ENCODE data around the gene ULK2. TPM values are rescaled to one million over a fixed set of nuclear protein-coding genes. Genes with fewer than 3 reads are reported as not detected.

ULK2 gene
- total RNA-seq, 1 experiment from 2014 or later = 22.8 TPM

DNA sequence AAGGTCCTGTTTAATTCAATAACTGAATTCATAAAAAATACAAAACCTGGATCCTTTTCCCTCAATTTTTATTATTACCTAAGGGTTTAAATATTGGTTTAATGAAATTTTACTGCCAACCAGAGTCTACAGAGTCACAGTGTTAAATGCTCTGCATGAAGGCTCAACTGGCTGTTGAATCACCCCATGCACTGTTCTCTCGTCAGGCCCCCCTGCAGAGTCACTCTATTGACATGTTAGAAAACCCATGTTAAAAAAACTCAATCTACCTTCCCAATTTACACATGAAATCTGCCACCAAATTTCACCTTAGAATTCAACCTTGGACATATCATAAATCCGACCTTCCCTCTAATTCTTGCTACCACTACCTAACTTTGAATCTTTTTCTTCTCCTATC is 43.3 kb upstream of the ULK2 start:
- Histone ChIP-seq H3K9me3 (ENCODE audit: control insufficient read depth, insufficient read depth, low read depth, low read length) (no peaks in the 10 kb centered on the region), H3K27ac (ENCODE audit: low read length) (no peak overlapping the region), H3K27me3 (ENCODE audit: control insufficient read depth, insufficient read depth, low read length) (no peaks in the 10 kb centered on the region), H3K4me1 (ENCODE audit: control insufficient read depth, insufficient read depth, low read length) (no peaks in the 10 kb centered on the region), H3K4me3 (ENCODE audit: low read depth in 2 of 2, low read length in 2 of 2) (no peak overlapping the region), H3K36me3 (ENCODE audit: control insufficient read depth, insufficient read depth, low read length) (peaks cover 2% of the 10 kb centered on the region; the same call in 1 of the 2 replicates)
- no peak for ATAC-seq
- POLR2A ChIA-PET = no interaction called here
- BruUV-seq (replicated peaks) = no TSS peak
- no peak for DNase-seq (ENCODE audit: low read depth, low spot score)
- TF ChIP-seq TCF7L2 (IDR thresholded peaks at IDR 0.05; ENCODE audit: low read depth, low read length) (no peak), CTCF (IDR thresholded peaks at IDR 0.05) (no peak), POLR2AphosphoS5 (IDR thresholded peaks at IDR 0.05; ENCODE audit: low read depth, low read length) (no peak), SIN3A (IDR thresholded peaks at IDR 0.05; ENCODE audit: borderline replicate concordance, insufficient read depth, low read depth, low read length) (no peak)
- TF ChIP-seq, protein P1, sequence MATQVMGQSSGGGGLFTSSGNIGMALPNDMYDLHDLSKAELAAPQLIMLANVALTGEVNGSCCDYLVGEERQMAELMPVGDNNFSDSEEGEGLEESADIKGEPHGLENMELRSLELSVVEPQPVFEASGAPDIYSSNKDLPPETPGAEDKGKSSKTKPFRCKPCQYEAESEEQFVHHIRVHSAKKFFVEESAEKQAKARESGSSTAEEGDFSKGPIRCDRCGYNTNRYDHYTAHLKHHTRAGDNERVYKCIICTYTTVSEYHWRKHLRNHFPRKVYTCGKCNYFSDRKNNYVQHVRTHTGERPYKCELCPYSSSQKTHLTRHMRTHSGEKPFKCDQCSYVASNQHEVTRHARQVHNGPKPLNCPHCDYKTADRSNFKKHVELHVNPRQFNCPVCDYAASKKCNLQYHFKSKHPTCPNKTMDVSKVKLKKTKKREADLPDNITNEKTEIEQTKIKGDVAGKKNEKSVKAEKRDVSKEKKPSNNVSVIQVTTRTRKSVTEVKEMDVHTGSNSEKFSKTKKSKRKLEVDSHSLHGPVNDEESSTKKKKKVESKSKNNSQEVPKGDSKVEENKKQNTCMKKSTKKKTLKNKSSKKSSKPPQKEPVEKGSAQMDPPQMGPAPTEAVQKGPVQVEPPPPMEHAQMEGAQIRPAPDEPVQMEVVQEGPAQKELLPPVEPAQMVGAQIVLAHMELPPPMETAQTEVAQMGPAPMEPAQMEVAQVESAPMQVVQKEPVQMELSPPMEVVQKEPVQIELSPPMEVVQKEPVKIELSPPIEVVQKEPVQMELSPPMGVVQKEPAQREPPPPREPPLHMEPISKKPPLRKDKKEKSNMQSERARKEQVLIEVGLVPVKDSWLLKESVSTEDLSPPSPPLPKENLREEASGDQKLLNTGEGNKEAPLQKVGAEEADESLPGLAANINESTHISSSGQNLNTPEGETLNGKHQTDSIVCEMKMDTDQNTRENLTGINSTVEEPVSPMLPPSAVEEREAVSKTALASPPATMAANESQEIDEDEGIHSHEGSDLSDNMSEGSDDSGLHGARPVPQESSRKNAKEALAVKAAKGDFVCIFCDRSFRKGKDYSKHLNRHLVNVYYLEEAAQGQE (IDR thresholded peaks at IDR 0.05; ENCODE audit: insufficient read depth in 1 of 2, low read depth in 2 of 2, low read length in 1 of 2) = no peak
- CTCF ChIA-PET = no interaction called here
- in situ Hi-C loops (cut with HindIII; ENCODE audit: low pct_unique_long_range_greater_than_20kb, low sequenced_read_pairs) (no loop called here), intact Hi-C loops (cut with micrococcal nuclease; ENCODE audit: unreplicated experiment) (no loop called here)

GRCh38 chr17:19909139-19909538 is 41.4 kb upstream of the ULK2 start:
- no TSS peak for BruUV-seq (replicated peaks)
- Histone ChIP-seq H3K27me3 (ENCODE audit: control insufficient read depth, insufficient read depth, low read length) (no peaks in the 10 kb centered on the region), H3K36me3 (ENCODE audit: control insufficient read depth, insufficient read depth, low read length) (peaks cover 12% of the 10 kb centered on the region), H3K4me1 (ENCODE audit: control insufficient read depth, insufficient read depth, low read length) (no peaks in the 10 kb centered on the region), H3K9me3 (ENCODE audit: control insufficient read depth, insufficient read depth, low read depth, low read length) (no peaks in the 10 kb centered on the region), H3K27ac (ENCODE audit: low read length) (no peak overlapping the region), H3K4me3 (ENCODE audit: low read depth in 2 of 2, low read length in 2 of 2) (no peak overlapping the region)
- in situ Hi-C loops (cut with HindIII; ENCODE audit: low pct_unique_long_range_greater_than_20kb, low sequenced_read_pairs) = no loop called here
- no peak for DNase-seq (ENCODE audit: low read depth, low spot score)
- intact Hi-C loops (cut with micrococcal nuclease; ENCODE audit: unreplicated experiment) = no loop called here
- CTCF ChIA-PET = no interaction called here
- TF ChIP-seq SIN3A (IDR thresholded peaks at IDR 0.05; ENCODE audit: borderline replicate concordance, insufficient read depth, low read depth, low read length) (no peak), TCF7L2 (IDR thresholded peaks at IDR 0.05; ENCODE audit: low read depth, low read length) (no peak), POLR2AphosphoS5 (IDR thresholded peaks at IDR 0.05; ENCODE audit: low read depth, low read length) (no peak), CTCF (IDR thresholded peaks at IDR 0.05) (no peak)
- TF ChIP-seq, protein P1 (IDR thresholded peaks at IDR 0.05; ENCODE audit: insufficient read depth in 1 of 2, low read depth in 2 of 2, low read length in 1 of 2) = no peak
- POLR2A ChIA-PET = no interaction called here
- no peak for ATAC-seq

Data from Panc1 (cell line).